Mesenchymal stem cell (in vitro differentiated cells and primary cell): ENCODE results near the gene CPA2.

ENCODE experiments used
- DNase-seq: peaks from one replicate; pipeline ENCODE4 v3.0.0-alpha.2; 2013
- H2AFZ ChIP-seq: one replicate; pipeline ENCODE4 v1.6.1; 2013; ENCODE audit warnings: low read depth, mild to moderate bottlenecking, control low read depth, inconsistent platforms, low read length, moderate library complexity
- H2AK5ac ChIP-seq: 2 replicates; pipeline ENCODE4 v1.6.1; 2013; ENCODE audit warnings: low read length, moderate library complexity, mild to moderate bottlenecking, inconsistent platforms; ENCODE audit not compliant: severe bottlenecking
- H2BK120ac ChIP-seq: one replicate; pipeline ENCODE4 v1.6.1; 2013; ENCODE audit warnings: low read depth, mild to moderate bottlenecking, inconsistent platforms, low read length, moderate library complexity
- H2BK12ac ChIP-seq, 2 experiments: one replicate each; pipeline ENCODE4 v1.6.1; 2013; ENCODE audit warnings: inconsistent platforms in 2 of 2, low read length in 2 of 2, mild to moderate bottlenecking in 2 of 2, moderate library complexity in 2 of 2, control low read depth in 1 of 2
- H2BK15ac ChIP-seq: one replicate; pipeline ENCODE4 v1.6.1; 2013; ENCODE audit warnings: mild to moderate bottlenecking, low read depth, inconsistent platforms; ENCODE audit not compliant: poor library complexity, severe bottlenecking
- H2BK5ac ChIP-seq: 2 replicates; pipeline ENCODE4 v1.6.1; 2013; ENCODE audit warnings: low read depth, mild to moderate bottlenecking, low read length, control low read depth, inconsistent platforms; ENCODE audit not compliant: poor library complexity, severe bottlenecking
- H3K14ac ChIP-seq, 2 experiments: one replicate each; pipeline ENCODE4 v1.6.1; 2013; ENCODE audit warnings: inconsistent platforms in 2 of 2, low read length in 2 of 2, control low read depth in 1 of 2, mild to moderate bottlenecking in 1 of 2, moderate library complexity in 1 of 2
- H3K18ac ChIP-seq, 2 experiments: one replicate each; pipeline ENCODE4 v1.6.1; 2013; ENCODE audit warnings: inconsistent platforms in 2 of 2, low read length in 2 of 2, control low read depth in 1 of 2, low read depth in 1 of 2, mild to moderate bottlenecking in 1 of 2
- H3K23ac ChIP-seq, 2 experiments: one replicate each; pipeline ENCODE4 v1.6.1; 2013; ENCODE audit warnings: inconsistent platforms in 2 of 2, low read length in 2 of 2, mild to moderate bottlenecking in 2 of 2, moderate library complexity in 2 of 2, control low read depth in 1 of 2
- H3K27ac ChIP-seq: 2 replicates; pipeline ENCODE4 v1.5.1; 2013; ENCODE audit warnings: mild to moderate bottlenecking, moderate library complexity, low read length, control low read depth, inconsistent platforms; ENCODE audit not compliant: poor library complexity, severe bottlenecking
- H3K27me3 ChIP-seq, 2 experiments: 2 replicates each; pipeline versions ENCODE4 v1.6.1 to v1.7.0; 2013; ENCODE audit warnings: low read length in 2 of 2, mild to moderate bottlenecking in 2 of 2, moderate library complexity in 2 of 2, control low read depth in 1 of 2, inconsistent platforms in 1 of 2; ENCODE audit not compliant: control insufficient read depth in 1 of 2, insufficient read depth in 1 of 2
- H3K36me3 ChIP-seq, 2 experiments: 2 replicates each; pipeline versions ENCODE4 v1.6.1 to v1.7.0; 2013; ENCODE audit warnings: low read length in 2 of 2, control low read depth in 1 of 2, inconsistent platforms in 1 of 2, low read depth in 1 of 2, mild to moderate bottlenecking in 1 of 2; ENCODE audit not compliant: insufficient read depth in 2 of 2, control insufficient read depth in 1 of 2
- H3K4ac ChIP-seq, 2 experiments: one replicate each; pipeline ENCODE4 v1.6.1; 2013; ENCODE audit warnings: inconsistent platforms in 2 of 2, low read length in 2 of 2, mild to moderate bottlenecking in 2 of 2, moderate library complexity in 2 of 2, control low read depth in 1 of 2, low read depth in 1 of 2
- H3K4me1 ChIP-seq: 2 replicates; pipeline ENCODE4 v1.6.1; 2013; ENCODE audit warnings: low read depth, low read length, control low read depth; ENCODE audit not compliant: control insufficient read depth, insufficient read depth
- H3K4me2 ChIP-seq: 2 replicates; pipeline ENCODE4 v1.6.1; 2013; ENCODE audit warnings: low read length, mild to moderate bottlenecking, inconsistent platforms; ENCODE audit not compliant: poor library complexity, severe bottlenecking
- H3K4me3 ChIP-seq, 2 experiments: 2 replicates each; pipeline versions ENCODE4 v1.5.1 to v1.7.0; 2013; ENCODE audit warnings: low read length in 2 of 2, mild to moderate bottlenecking in 2 of 2, control low read depth in 1 of 2, low read depth in 1 of 2; ENCODE audit not compliant: insufficient read depth in 1 of 2
- H3K79me1 ChIP-seq: replicated peaks from 2 replicates; pipeline ENCODE4 v1.6.1; 2013; ENCODE audit warnings: mild to moderate bottlenecking, control low read depth, low read length, inconsistent platforms; ENCODE audit not compliant: poor library complexity, severe bottlenecking
- H3K9ac ChIP-seq: 2 replicates; pipeline ENCODE4 v1.7.0; 2013; ENCODE audit warnings: mild to moderate bottlenecking, low read length, moderate library complexity
- H3K9me3 ChIP-seq: 2 replicates; pipeline ENCODE4 v1.7.0; 2013; ENCODE audit warnings: mild to moderate bottlenecking, low read length; ENCODE audit not compliant: control insufficient read depth
- H4K8ac ChIP-seq: one replicate; pipeline ENCODE4 v1.6.1; 2013; ENCODE audit warnings: inconsistent platforms, mild to moderate bottlenecking, low read length, moderate library complexity
- H4K91ac ChIP-seq: one replicate; pipeline ENCODE4 v1.6.1; 2013; ENCODE audit warnings: mild to moderate bottlenecking, low read length, inconsistent platforms
- WGBS: methylation state at CpG from one replicate; pipeline ENCODE4 v1.1.7; 2013; ENCODE audit warnings: mixed read lengths; 5-methylcytosine and 5-hydroxymethylcytosine counted together

The CPA2 gene

GRCh38 chr7:130333832-130334231 is 67.2 kb downstream of the CPA2 start:
- no peak overlapping the region for H2AK5ac ChIP-seq
- no CpG with 5 or more reads among the region's 2 CpGs for WGBS
- no peak overlapping the region for H4K91ac ChIP-seq
- H3K14ac ChIP-seq: no peak overlapping the region
- H2AFZ ChIP-seq: no peak overlapping the region
- no peak overlapping the region for H3K27ac ChIP-seq
- no peak overlapping the region for H4K8ac ChIP-seq
- H2BK120ac ChIP-seq: no peak overlapping the region
- no peaks in the 10 kb centered on the region for H3K27me3 ChIP-seq
- H3K18ac ChIP-seq: no peak overlapping the region
- no peaks in the 10 kb centered on the region for H3K9me3 ChIP-seq
- H2BK5ac ChIP-seq: peak overlapping the region; percentile 44
- H2BK15ac ChIP-seq: no peak overlapping the region
- no peak overlapping the region for H3K23ac ChIP-seq
- H3K4me1 ChIP-seq: no peaks in the 10 kb centered on the region
- no peak overlapping the region for H3K4ac ChIP-seq
- no peak overlapping the region for H3K4me3 ChIP-seq
- H3K79me1 ChIP-seq: no peaks in the 10 kb centered on the region
- H3K4me2 ChIP-seq: no peak overlapping the region
- H2BK12ac ChIP-seq: no peak overlapping the region
- no peak for DNase-seq
- H3K36me3 ChIP-seq: no peaks in the 10 kb centered on the region
- peak overlapping the region; percentile 83 for H3K9ac ChIP-seq

GRCh38 chr7:130334274-130334673 is 67.6 kb downstream of the CPA2 start:
- no peak overlapping the region for H3K27ac ChIP-seq
- DNase-seq: no peak
- H3K9ac ChIP-seq: peak overlapping the region; percentile 83
- H2BK120ac ChIP-seq: no peak overlapping the region
- no peak overlapping the region for H2AK5ac ChIP-seq
- no peaks in the 10 kb centered on the region for H3K36me3 ChIP-seq
- H2BK5ac ChIP-seq: no peak overlapping the region
- H3K4me2 ChIP-seq: no peak overlapping the region
- no peak overlapping the region for H3K14ac ChIP-seq
- WGBS: 91% methylated on average over 3 of the region's 6 CpGs
- H3K4me1 ChIP-seq: no peaks in the 10 kb centered on the region
- H2BK12ac ChIP-seq: no peak overlapping the region
- no peaks in the 10 kb centered on the region for H3K27me3 ChIP-seq
- no peak overlapping the region for H2BK15ac ChIP-seq
- no peaks in the 10 kb centered on the region for H3K79me1 ChIP-seq
- H3K18ac ChIP-seq: no peak overlapping the region
- H3K9me3 ChIP-seq: no peaks in the 10 kb centered on the region
- H3K4ac ChIP-seq: peak overlapping the region in 1 of 2 experiments; percentile 16
- H3K4me3 ChIP-seq: peak overlapping the region in 1 of 2 experiments; percentile 2
- H4K91ac ChIP-seq: no peak overlapping the region
- no peak overlapping the region for H4K8ac ChIP-seq
- H2AFZ ChIP-seq: no peak overlapping the region
- H3K23ac ChIP-seq: no peak overlapping the region

GRCh38 chr7:130337410-130337971 is 70.8 kb downstream of the CPA2 start:
- H2AFZ ChIP-seq: no peak overlapping the region
- H3K4me3 ChIP-seq: no peak overlapping the region
- 92% methylated on average over 6 of the region's 6 CpGs for WGBS
- no peaks in the 10 kb centered on the region for H3K9me3 ChIP-seq
- peak overlapping the region in 1 of 2 experiments; percentile 66 for H3K18ac ChIP-seq
- H3K23ac ChIP-seq: no peak overlapping the region
- H3K4me1 ChIP-seq: no peaks in the 10 kb centered on the region
- peak overlapping the region; percentile 70 for H4K91ac ChIP-seq
- H3K14ac ChIP-seq: no peak overlapping the region
- H3K4me2 ChIP-seq: no peak overlapping the region
- no peak overlapping the region for H2BK120ac ChIP-seq
- no peaks in the 10 kb centered on the region for H3K79me1 ChIP-seq
- H3K36me3 ChIP-seq: no peaks in the 10 kb centered on the region
- H2AK5ac ChIP-seq: no peak overlapping the region
- H4K8ac ChIP-seq: no peak overlapping the region
- peak overlapping the region in 1 of 2 experiments; percentile 2 for H2BK12ac ChIP-seq
- H3K27ac ChIP-seq: no peak overlapping the region
- DNase-seq: no peak
- no peak overlapping the region for H3K4ac ChIP-seq
- H3K9ac ChIP-seq: no peak overlapping the region
- H2BK5ac ChIP-seq: no peak overlapping the region
- no peaks in the 10 kb centered on the region for H3K27me3 ChIP-seq
- peak overlapping the region; percentile 63 for H2BK15ac ChIP-seq

GRCh38 chr7:130338233-130338632 is 71.6 kb downstream of the CPA2 start:
- no peak for DNase-seq
- no peak overlapping the region for H3K4me3 ChIP-seq
- no peak overlapping the region for H4K8ac ChIP-seq
- no peak overlapping the region for H3K27ac ChIP-seq
- no peak overlapping the region for H2AFZ ChIP-seq
- H2AK5ac ChIP-seq: peak overlapping the region; percentile 58
- no peak overlapping the region for H3K9ac ChIP-seq
- no peak overlapping the region for H2BK12ac ChIP-seq
- H3K27me3 ChIP-seq: no peaks in the 10 kb centered on the region
- H3K18ac ChIP-seq: no peak overlapping the region
- H2BK120ac ChIP-seq: no peak overlapping the region
- WGBS: 92% methylated on average over 2 of the region's 3 CpGs
- H3K79me1 ChIP-seq: no peaks in the 10 kb centered on the region
- H3K23ac ChIP-seq: no peak overlapping the region
- no peak overlapping the region for H3K4me2 ChIP-seq
- H3K9me3 ChIP-seq: no peaks in the 10 kb centered on the region
- no peak overlapping the region for H3K4ac ChIP-seq
- H2BK5ac ChIP-seq: no peak overlapping the region
- no peak overlapping the region for H4K91ac ChIP-seq
- no peaks in the 10 kb centered on the region for H3K36me3 ChIP-seq
- no peak overlapping the region for H3K14ac ChIP-seq
- H2BK15ac ChIP-seq: no peak overlapping the region
- no peaks in the 10 kb centered on the region for H3K4me1 ChIP-seq
